Immature natural killer cell (primary cell): Measurements from ENCODE around the gene UNC119B. TPM values are rescaled to one million over a fixed set of nuclear protein-coding genes. Genes with fewer than 3 reads are reported as not detected.

Experiments used
- DNase-seq, 3 donors: peaks; one replicate each; pipeline ENCODE4 v3.0.0; 2022; ENCODE audit warnings: mixed read lengths in 1 of 3
- H3K27ac Mint-ChIP-seq, 6 donors: one replicate each; pipeline ENCODE4 v1.8.0; 2020; ENCODE audit warnings: mixed read lengths in 6 of 6, mild to moderate bottlenecking in 5 of 6, inconsistent platforms in 4 of 6, moderate library complexity in 3 of 6
- H3K27me3 Mint-ChIP-seq, 3 donors: one replicate each; pipeline ENCODE4 v1.8.0; 2020 to 2021; ENCODE audit warnings: low read depth in 3 of 3, mild to moderate bottlenecking in 3 of 3, mixed read lengths in 3 of 3, moderate library complexity in 3 of 3, inconsistent platforms in 1 of 3
- H3K36me3 Mint-ChIP-seq, 3 donors: one replicate each; pipeline ENCODE4 v1.8.0; 2020; ENCODE audit warnings: mixed read lengths in 3 of 3, inconsistent platforms in 2 of 3, mild to moderate bottlenecking in 2 of 3
- H3K4me1 Mint-ChIP-seq, 2 donors: one replicate each; pipeline ENCODE4 v1.8.0; 2020; ENCODE audit warnings: inconsistent platforms in 2 of 2, mild to moderate bottlenecking in 2 of 2, mixed read lengths in 2 of 2, moderate library complexity in 1 of 2
- H3K4me3 Mint-ChIP-seq, 5 donors: one replicate each; pipeline ENCODE4 v1.8.0; 2020; ENCODE audit warnings: mild to moderate bottlenecking in 5 of 5, mixed read lengths in 5 of 5, inconsistent platforms in 3 of 5, moderate library complexity in 3 of 5
- H3K9me3 Mint-ChIP-seq, 6 donors: one replicate each; pipeline ENCODE4 v1.8.0; 2020; ENCODE audit warnings: mild to moderate bottlenecking in 6 of 6, mixed read lengths in 6 of 6, inconsistent platforms in 4 of 6, moderate library complexity in 3 of 6
- polyA plus RNA-seq, 3 donors: library from polyadenylated mRNA; unstranded; fragments of 300-500 nt; fragmentation: Illumina TruSeq; gene quantifications; one replicate each; pipeline ENCODE4 v1.2.3, GENCODE V29; 2021

Gene UNC119B
- polyA plus RNA-seq, 3 donors from 2014 or later = 5.1 to 6.2 (median 5.8) TPM

GRCh38 chr12:120696626-120697025, 13.6 kb upstream of the UNC119B start:
- no peak overlapping the region for H3K27ac Mint-ChIP-seq
- no peak overlapping the region for H3K4me3 Mint-ChIP-seq
- no peaks in the 10 kb centered on the region for H3K9me3 Mint-ChIP-seq
- H3K27me3 Mint-ChIP-seq = no peaks in the 10 kb centered on the region
- peaks cover 32 to 53% (median 45%) of the 10 kb centered on the region in 3 donors for H3K36me3 Mint-ChIP-seq
- peaks cover 16 to 24% of the 10 kb centered on the region in 2 donors for H3K4me1 Mint-ChIP-seq
- no peak for DNase-seq

GRCh38 chr12:120697344-120697743, 12.9 kb upstream of the UNC119B start:
- H3K9me3 Mint-ChIP-seq = no peaks in the 10 kb centered on the region
- H3K36me3 Mint-ChIP-seq = peaks cover 32 to 53% (median 49%) of the 10 kb centered on the region in 3 donors
- H3K27ac Mint-ChIP-seq = no peak overlapping the region

GRCh38 chr12:120698665-120699064, 11.6 kb upstream of the UNC119B start:
- Mint-ChIP-seq H3K27ac (no peak overlapping the region), H3K9me3 (no peaks in the 10 kb centered on the region), H3K4me3 (no peak overlapping the region), H3K36me3 (peaks cover 37 to 57% (median 49%) of the 10 kb centered on the region in 3 donors), H3K27me3 (no peaks in the 10 kb centered on the region), H3K4me1 (peaks cover 0 to 5% of the 10 kb centered on the region in 2 donors)
- no peak for DNase-seq

More at GRCh38 chr12:120697344-120697743, 12.9 kb upstream of the UNC119B start:
- Mint-ChIP-seq H3K4me1 (peaks cover 11 to 17% of the 10 kb centered on the region in 2 donors), H3K27me3 (no peaks in the 10 kb centered on the region), H3K4me3 (no peak overlapping the region)
- no peak for DNase-seq

GRCh38 chr12:120699553-120699952, 10.7 kb upstream of the UNC119B start:
- peaks cover 32 to 58% (median 41%) of the 10 kb centered on the region in 3 donors for H3K36me3 Mint-ChIP-seq
- H3K4me1 Mint-ChIP-seq = no peaks in the 10 kb centered on the region
- no peak overlapping the region for H3K4me3 Mint-ChIP-seq
- no peak for DNase-seq
- no peaks in the 10 kb centered on the region for H3K27me3 Mint-ChIP-seq
- no peak overlapping the region for H3K27ac Mint-ChIP-seq
- no peaks in the 10 kb centered on the region for H3K9me3 Mint-ChIP-seq

- Mint-ChIP-seq H3K4me3 (no peak overlapping the region), H3K27ac (no peak overlapping the region), H3K36me3 (peaks cover 24 to 48% (median 30%) of the 10 kb centered on the region in 3 donors), H3K4me1 (no peaks in the 10 kb centered on the region), H3K9me3 (no peaks in the 10 kb centered on the region), H3K27me3 (no peaks in the 10 kb centered on the region)
- DNase-seq = no peak
These were observed 9.4 kb upstream of the UNC119B start for GRCh38 chr12:120700886-120701285.

GRCh38 chr12:120702637-120703036, 7.6 kb upstream of the UNC119B start:
- no peaks in the 10 kb centered on the region for H3K9me3 Mint-ChIP-seq
- H3K27ac Mint-ChIP-seq = no peak overlapping the region
- H3K36me3 Mint-ChIP-seq = peaks cover 15 to 32% (median 16%) of the 10 kb centered on the region in 3 donors
- H3K4me3 Mint-ChIP-seq = no peak overlapping the region
- no peaks in the 10 kb centered on the region for H3K4me1 Mint-ChIP-seq
- no peaks in the 10 kb centered on the region for H3K27me3 Mint-ChIP-seq
- no peak for DNase-seq

- H3K9me3 Mint-ChIP-seq = no peaks in the 10 kb centered on the region
- H3K27me3 Mint-ChIP-seq = no peaks in the 10 kb centered on the region
- peaks cover 15 to 28% (median 16%) of the 10 kb centered on the region in 3 donors for H3K36me3 Mint-ChIP-seq
- H3K4me1 Mint-ChIP-seq = no peaks in the 10 kb centered on the region
- H3K4me3 Mint-ChIP-seq = no peak overlapping the region
- no peak overlapping the region for H3K27ac Mint-ChIP-seq
- DNase-seq = no peak
These were observed 6.8 kb upstream of the UNC119B start for GRCh38 chr12:120703311-120703942.

- Mint-ChIP-seq H3K9me3 (no peaks in the 10 kb centered on the region), H3K27me3 (no peaks in the 10 kb centered on the region), H3K4me1 (peaks cover 8 to 10% of the 10 kb centered on the region in 2 donors), H3K27ac (no peak overlapping the region), H3K4me3 (no peak overlapping the region), H3K36me3 (peaks cover 6 to 11% (median 11%) of the 10 kb centered on the region in 3 donors)
- no peak for DNase-seq
These were observed 4.6 kb upstream of the UNC119B start for GRCh38 chr12:120705618-120706017.

- DNase-seq = no peak
- no peaks in the 10 kb centered on the region for H3K9me3 Mint-ChIP-seq
- peaks cover 10 to 12% of the 10 kb centered on the region in 2 donors for H3K4me1 Mint-ChIP-seq
- no peaks in the 10 kb centered on the region for H3K27me3 Mint-ChIP-seq
- no peak overlapping the region for H3K27ac Mint-ChIP-seq
- peaks cover 3 to 7% (median 7%) of the 10 kb centered on the region in 3 donors for H3K36me3 Mint-ChIP-seq
- no peak overlapping the region for H3K4me3 Mint-ChIP-seq
These were observed 4.2 kb upstream of the UNC119B start for GRCh38 chr12:120706029-120706428.

GRCh38 chr12:120708651-120709050, 1.6 kb upstream of the UNC119B start:
- Mint-ChIP-seq H3K4me3 (peak overlapping the region in 3 of 5 donors; percentile 35 to 83 (median 50)), H3K4me1 (peaks cover 28 to 29% of the 10 kb centered on the region in 2 donors), H3K9me3 (no peaks in the 10 kb centered on the region), H3K27ac (peak overlapping the region in 2 of 6 donors; percentile 34 to 83), H3K36me3 (peaks cover under 1 to 2% (median 2%) of the 10 kb centered on the region in 3 donors), H3K27me3 (no peaks in the 10 kb centered on the region)
- no peak for DNase-seq

- peak in 1 of 3 donors; percentile 17 for DNase-seq
- no peaks in the 10 kb centered on the region for H3K27me3 Mint-ChIP-seq
- H3K4me1 Mint-ChIP-seq = peaks cover 32 to 35% of the 10 kb centered on the region in 2 donors
- H3K9me3 Mint-ChIP-seq = no peaks in the 10 kb centered on the region
- peak overlapping the region; percentile 81 to 84 (median 82) for H3K27ac Mint-ChIP-seq
- peak overlapping the region; percentile 86 to 92 (median 89) for H3K4me3 Mint-ChIP-seq
- H3K36me3 Mint-ChIP-seq = peaks cover 5 to 13% (median 5%) of the 10 kb centered on the region in 3 donors
These were observed 593 bp downstream of the UNC119B start for GRCh38 chr12:120710805-120711296.

- peak overlapping the region; percentile 81 to 84 (median 82) for H3K27ac Mint-ChIP-seq
- peaks cover 32 to 35% of the 10 kb centered on the region in 2 donors for H3K4me1 Mint-ChIP-seq
- H3K36me3 Mint-ChIP-seq = peaks cover 7 to 16% (median 8%) of the 10 kb centered on the region in 3 donors
- no peak for DNase-seq
- H3K27me3 Mint-ChIP-seq = no peaks in the 10 kb centered on the region
- no peaks in the 10 kb centered on the region for H3K9me3 Mint-ChIP-seq
- peak overlapping the region; percentile 86 to 92 (median 89) for H3K4me3 Mint-ChIP-seq
These were observed 1.2 kb downstream of the UNC119B start for GRCh38 chr12:120711411-120711810.

- Mint-ChIP-seq H3K4me3 (peak overlapping the region in 2 of 5 donors; percentile 46 to 87), H3K9me3 (no peaks in the 10 kb centered on the region), H3K27ac (no peak overlapping the region), H3K36me3 (peaks cover 11 to 22% (median 11%) of the 10 kb centered on the region in 3 donors), H3K4me1 (peaks cover 32 to 35% of the 10 kb centered on the region in 2 donors), H3K27me3 (no peaks in the 10 kb centered on the region)
- no peak for DNase-seq
These were observed 2.4 kb downstream of the UNC119B start for GRCh38 chr12:120712610-120713009.

- Mint-ChIP-seq H3K4me3 (peak overlapping the region in 2 of 5 donors; percentile 20 to 52), H3K36me3 (peaks cover 16 to 32% (median 20%) of the 10 kb centered on the region in 3 donors), H3K4me1 (peaks cover 30 to 35% of the 10 kb centered on the region in 2 donors), H3K27ac (peak overlapping the region; percentile 5 to 84 (median 43)), H3K27me3 (no peaks in the 10 kb centered on the region), H3K9me3 (no peaks in the 10 kb centered on the region)
- peak; percentile 71 to 78 (median 75) for DNase-seq
These were observed 3.7 kb downstream of the UNC119B start for GRCh38 chr12:120713861-120714482.
